ENCODE results near the gene PRRT3. TPM values are rescaled to one million over a fixed set of nuclear protein-coding genes. Genes with fewer than 3 reads are reported as not detected.
A peak's percentile ranks its signal among the peaks of the same experiment; 100 is the strongest.

PRRT3 gene
- total and polyA plus RNA-seq, 9 of the 15 experiments (the other 6 are each of a cell fraction or from before 2014, with no cell fraction given) = 0.06 to 1.9 (median 1.2) TPM

GRCh38 chr3:9978710-9979305, 26.6 kb upstream of the PRRT3 start (continued):
- TF ChIP-seq CUX1 (CRISPR knock-in tag; IDR thresholded peaks at IDR 0.05) (no peak), FOXA3 (CRISPR knock-in tag; conservative IDR thresholded peaks at IDR 0.05 in 1 of 2, IDR thresholded peaks at IDR 0.05 in 1 of 2) (0 out of 4 replicates have a peak, but pooled peaks of 1 of the 2 experiments have one; percentile 55), ZBTB33 (CRISPR knock-in tag; IDR thresholded peaks at IDR 0.05) (no peak), THRB (CRISPR knock-in tag; conservative IDR thresholded peaks at IDR 0.05) (no peak), RFX5 (IDR thresholded peaks at IDR 0.05; ENCODE audit: low read depth, low read length) (no peak), DNMT1 (IDR thresholded peaks at IDR 0.05) (no peak), POLR2AphosphoS5 (IDR thresholded peaks at IDR 0.05; ENCODE audit: control insufficient read depth, insufficient read depth, low read depth, low read length) (peak; percentile 97), PHF8 (IDR thresholded peaks at IDR 0.05; ENCODE audit: borderline replicate concordance, low read length) (no peak), HIVEP1 (CRISPR knock-in tag; IDR thresholded peaks at IDR 0.05) (no peak), SFPQ (IDR thresholded peaks at IDR 0.05; ENCODE audit: low read depth, low read length) (no peak), CBFA2T3 (IDR thresholded peaks at IDR 0.05) (peak; percentile 97), BDP1 (IDR thresholded peaks at IDR 0.05; ENCODE audit: insufficient read depth, insufficient read length) (no peak), ZNF586 (CRISPR knock-in tag; conservative IDR thresholded peaks at IDR 0.05) (no peak), MNT (conservative IDR thresholded peaks at IDR 0.05) (peak in 1 of 2 experiments; percentile 70; a peak in 3 of 4 replicates), NFXL1 (CRISPR knock-in tag; IDR thresholded peaks at IDR 0.05) (no peak)

Measured in K562 (cell line).